GM21737 (cell line): ENCODE measurements around the gene ZNF790.

Experiments
- ATAC-seq: cut with Tn5 transposase; IDR thresholded peaks from one replicate; pipeline ENCODE4 v1.9.1; 2021; ENCODE audit warnings: mild to moderate bottlenecking, moderate library complexity; ENCODE audit not compliant: unreplicated experiment

The ZNF790 gene

DNA sequence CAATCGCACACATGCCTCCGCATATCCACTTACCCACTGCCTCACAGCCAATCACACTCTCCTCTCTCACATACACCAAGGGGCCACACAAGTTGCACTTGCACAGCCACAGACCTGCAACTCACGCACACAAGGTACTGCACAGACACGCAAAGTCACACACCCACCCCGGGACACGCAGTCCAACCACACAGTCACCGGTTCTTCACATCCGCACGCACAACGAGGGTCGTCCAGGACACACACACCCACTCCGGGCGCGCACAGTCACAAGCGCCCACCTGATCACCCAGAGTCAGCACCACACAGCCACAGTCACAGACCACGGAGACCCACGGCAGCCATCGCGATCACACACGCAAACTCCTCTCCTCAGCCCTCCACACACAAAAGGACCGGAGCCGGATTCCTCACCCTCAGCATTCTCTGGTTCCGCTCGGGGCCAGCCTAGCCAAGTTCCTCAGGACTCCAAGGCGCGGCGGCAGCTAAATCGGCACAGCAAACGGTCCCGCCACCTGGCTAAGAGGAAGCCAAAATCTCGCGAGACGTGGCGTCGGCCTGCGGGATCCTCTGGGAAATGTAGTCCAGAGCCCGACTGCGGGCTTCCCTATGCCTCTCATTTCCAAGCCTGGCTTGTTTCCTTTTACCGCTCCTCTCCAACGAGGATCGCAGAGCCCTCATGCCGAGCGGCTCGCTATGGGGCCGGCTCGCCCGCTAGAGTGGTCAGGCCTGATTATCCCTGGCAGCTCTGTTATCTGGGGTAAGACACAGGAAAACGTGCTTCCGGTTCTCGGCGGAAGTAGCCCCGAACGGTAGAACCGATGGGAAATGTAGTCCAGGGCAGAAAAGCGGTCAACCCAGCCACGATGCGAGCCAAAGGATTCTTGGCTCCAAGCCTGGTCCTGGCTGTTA lies 65.6 kb downstream of the ZNF790 start, which contains the start of gene ZNF850:
Gene ZNF850 (minus strand): TSS at position 497 of the 912 bp plus-strand sequence. CDS start 10,201 bp downstream, outside the sequence.
- ATAC-seq = peak; percentile 90

DNA sequence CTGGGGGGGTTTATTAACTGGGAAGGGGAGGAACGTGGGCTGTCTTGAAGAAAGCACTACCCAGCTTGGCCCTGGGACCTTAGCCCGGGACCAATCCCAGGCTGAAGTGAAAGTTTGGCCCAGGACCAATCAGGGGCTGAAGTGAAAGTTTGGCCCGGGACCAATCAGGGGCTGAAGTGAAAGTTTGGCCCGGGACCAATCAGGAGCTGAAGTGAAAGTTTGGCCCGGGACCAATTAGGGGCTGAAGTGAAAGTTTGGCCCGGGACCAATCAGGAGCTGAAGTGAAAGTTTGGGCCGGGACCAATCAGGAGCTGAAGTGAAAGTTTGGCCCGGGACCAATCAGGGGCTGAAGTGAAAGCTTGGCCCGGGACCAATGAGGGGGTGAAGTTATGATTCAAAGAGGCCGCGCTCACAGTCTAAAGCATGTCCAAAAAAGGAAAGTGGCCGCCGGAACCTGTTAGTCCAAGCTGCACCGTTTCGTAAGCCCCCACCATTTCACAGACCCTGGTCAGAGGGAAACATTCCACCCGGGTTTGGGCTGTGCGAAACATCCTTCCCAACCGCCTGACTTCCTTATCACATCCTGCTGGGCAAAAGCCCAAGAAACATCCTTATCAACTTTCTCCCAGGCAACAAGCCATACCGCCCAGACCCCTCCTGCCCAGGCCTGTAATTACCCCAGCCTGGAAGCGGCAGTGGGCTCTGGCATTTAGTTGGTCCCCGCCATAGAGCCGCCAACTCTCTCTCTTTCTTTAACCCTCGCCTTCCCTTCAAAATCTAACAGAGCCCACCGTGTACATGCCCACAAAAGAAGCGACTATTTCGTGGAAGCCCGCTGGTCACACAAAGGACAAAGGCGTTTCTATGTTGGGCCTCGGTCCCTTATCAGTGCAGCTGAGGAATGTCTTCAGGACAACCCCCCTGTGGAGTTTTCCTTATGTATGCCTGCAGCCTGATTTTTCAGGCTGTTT lies 66.6 kb downstream of the ZNF790 start:
- ATAC-seq = no peak
